Muscle layer of duodenum (tissue), 2 donors: Measurements from ENCODE around the gene NFIA.
A peak's percentile ranks its signal among the peaks of the same experiment; 100 is the strongest.

Source experiments
- H3K27ac ChIP-seq: one replicate; pipeline ENCODE4 v1.7.0; 2013; ENCODE audit warnings: mild to moderate bottlenecking, low read length
- H3K27me3 ChIP-seq: one replicate; pipeline ENCODE4 v1.7.0; 2013; ENCODE audit warnings: low read depth, mild to moderate bottlenecking, control low read depth, low read length
- H3K36me3 ChIP-seq, 2 donors: one replicate each; pipeline ENCODE4 v1.7.0; 2013; ENCODE audit warnings: low read length in 2 of 2, control low read depth in 1 of 2, mild to moderate bottlenecking in 1 of 2; ENCODE audit not compliant: insufficient read depth in 2 of 2, control insufficient read depth in 1 of 2
- H3K4me1 ChIP-seq, 2 donors: one replicate each; pipeline ENCODE4 v1.7.0; 2013; ENCODE audit warnings: low read length in 2 of 2, mild to moderate bottlenecking in 2 of 2, control low read depth in 1 of 2, moderate library complexity in 1 of 2; ENCODE audit not compliant: insufficient read depth in 2 of 2, control insufficient read depth in 1 of 2
- H3K4me3 ChIP-seq, 2 donors: one replicate each; pipeline ENCODE4 v1.7.0; 2013; ENCODE audit warnings: low read length in 2 of 2, low read depth in 1 of 2, mild to moderate bottlenecking in 1 of 2
- H3K9me3 ChIP-seq, 2 donors: one replicate each; pipeline ENCODE4 v1.7.0; 2013; ENCODE audit warnings: low read length in 2 of 2, control low read depth in 1 of 2, mild to moderate bottlenecking in 1 of 2; ENCODE audit not compliant: control insufficient read depth in 1 of 2
- donor health status: healthy.

NFIA gene

GRCh38 chr1:61135291-61135690 is 52.9 kb downstream of the NFIA start:
- Histone ChIP-seq H3K27me3 (no peaks in the 10 kb centered on the region), H3K4me1 (peaks cover 7 to 22% of the 10 kb centered on the region in 2 donors), H3K4me3 (no peak overlapping the region), H3K27ac (no peak overlapping the region), H3K9me3 (no peaks in the 10 kb centered on the region), H3K36me3 (no peaks in the 10 kb centered on the region)

DNA sequence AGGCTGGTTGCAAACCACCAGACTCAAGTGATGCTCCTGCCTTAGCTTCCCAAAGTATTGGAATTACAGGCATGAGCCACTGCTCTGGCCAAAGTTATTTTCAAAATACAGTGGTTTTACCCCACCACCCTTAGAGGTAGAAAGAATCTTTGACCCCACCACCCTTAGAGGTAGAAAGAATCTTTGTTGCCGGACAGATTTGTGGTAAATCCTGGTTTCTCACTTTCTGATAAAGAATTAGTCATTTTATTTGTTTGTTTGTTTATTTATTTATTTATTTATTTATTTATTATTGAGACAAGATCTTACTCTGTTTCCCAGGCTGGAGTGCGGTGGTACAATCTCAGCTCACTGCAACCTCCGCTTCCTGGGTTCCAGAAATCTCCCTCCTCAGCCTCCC is 55.9 kb downstream of the NFIA start:
- peaks cover 19 to 25% of the 10 kb centered on the region in 2 donors for H3K4me1 ChIP-seq
- no peaks in the 10 kb centered on the region for H3K36me3 ChIP-seq
- H3K9me3 ChIP-seq = no peaks in the 10 kb centered on the region
- no peak overlapping the region for H3K4me3 ChIP-seq
- H3K27me3 ChIP-seq = no peaks in the 10 kb centered on the region
- H3K27ac ChIP-seq = no peak overlapping the region

GRCh38 chr1:61138921-61139774 is 56.8 kb downstream of the NFIA start:
- H3K4me1 ChIP-seq = peaks cover 19 to 25% of the 10 kb centered on the region in 2 donors

GRCh38 chr1:61139775-61140549 is 57.6 kb downstream of the NFIA start:
- Histone ChIP-seq H3K27ac (no peak overlapping the region), H3K4me3 (no peak overlapping the region), H3K4me1 (peaks cover 19 to 25% of the 10 kb centered on the region in 2 donors), H3K27me3 (no peaks in the 10 kb centered on the region), H3K9me3 (no peaks in the 10 kb centered on the region), H3K36me3 (no peaks in the 10 kb centered on the region)

More at GRCh38 chr1:61138921-61139774, 56.8 kb downstream of the NFIA start:
- Histone ChIP-seq H3K27ac (no peak overlapping the region), H3K9me3 (no peaks in the 10 kb centered on the region), H3K36me3 (no peaks in the 10 kb centered on the region), H3K27me3 (no peaks in the 10 kb centered on the region), H3K4me3 (no peak overlapping the region)

DNA sequence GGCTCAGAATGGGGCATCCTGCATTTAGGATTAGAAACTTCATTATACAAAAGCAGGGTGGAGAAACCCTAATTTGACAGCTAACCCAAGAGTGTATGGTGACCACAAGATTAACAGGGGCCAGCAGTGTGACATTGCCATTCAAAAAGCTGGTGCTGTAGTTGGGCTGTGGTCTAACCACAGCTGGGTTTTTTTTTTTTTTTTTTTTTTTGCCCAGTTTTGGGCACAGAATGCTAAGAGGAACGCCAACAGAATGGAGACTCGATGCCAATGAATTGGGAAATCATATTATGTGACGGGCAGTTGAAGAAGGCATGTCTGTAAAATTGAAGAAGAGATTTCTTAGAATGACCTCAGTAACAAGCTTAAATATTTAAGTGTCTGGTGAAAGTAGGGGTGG is 58.4 kb downstream of the NFIA start:
- Histone ChIP-seq H3K27me3 (no peaks in the 10 kb centered on the region), H3K27ac (peak overlapping the region; percentile 14)

GRCh38 chr1:61141288-61142042 is 59.1 kb downstream of the NFIA start:
- H3K27me3 ChIP-seq = no peaks in the 10 kb centered on the region
- peaks cover 19 to 25% of the 10 kb centered on the region in 2 donors for H3K4me1 ChIP-seq
- H3K36me3 ChIP-seq = no peaks in the 10 kb centered on the region
- H3K27ac ChIP-seq = peak overlapping the region; percentile 14
- no peaks in the 10 kb centered on the region for H3K9me3 ChIP-seq
- no peak overlapping the region for H3K4me3 ChIP-seq

More for the DNA sequence above, 58.4 kb downstream of the NFIA start:
- H3K36me3 ChIP-seq = no peaks in the 10 kb centered on the region
- H3K4me1 ChIP-seq = peaks cover 19 to 25% of the 10 kb centered on the region in 2 donors
- no peak overlapping the region for H3K4me3 ChIP-seq
- H3K9me3 ChIP-seq = no peaks in the 10 kb centered on the region

- no peak overlapping the region for H3K4me3 ChIP-seq
- H3K27ac ChIP-seq = no peak overlapping the region
- H3K9me3 ChIP-seq = no peaks in the 10 kb centered on the region
- peaks cover 19 to 25% of the 10 kb centered on the region in 2 donors for H3K4me1 ChIP-seq
- H3K27me3 ChIP-seq = no peaks in the 10 kb centered on the region
- no peaks in the 10 kb centered on the region for H3K36me3 ChIP-seq
Measured at GRCh38 chr1:61142043-61142440, 59.7 kb downstream of the NFIA start.

DNA sequence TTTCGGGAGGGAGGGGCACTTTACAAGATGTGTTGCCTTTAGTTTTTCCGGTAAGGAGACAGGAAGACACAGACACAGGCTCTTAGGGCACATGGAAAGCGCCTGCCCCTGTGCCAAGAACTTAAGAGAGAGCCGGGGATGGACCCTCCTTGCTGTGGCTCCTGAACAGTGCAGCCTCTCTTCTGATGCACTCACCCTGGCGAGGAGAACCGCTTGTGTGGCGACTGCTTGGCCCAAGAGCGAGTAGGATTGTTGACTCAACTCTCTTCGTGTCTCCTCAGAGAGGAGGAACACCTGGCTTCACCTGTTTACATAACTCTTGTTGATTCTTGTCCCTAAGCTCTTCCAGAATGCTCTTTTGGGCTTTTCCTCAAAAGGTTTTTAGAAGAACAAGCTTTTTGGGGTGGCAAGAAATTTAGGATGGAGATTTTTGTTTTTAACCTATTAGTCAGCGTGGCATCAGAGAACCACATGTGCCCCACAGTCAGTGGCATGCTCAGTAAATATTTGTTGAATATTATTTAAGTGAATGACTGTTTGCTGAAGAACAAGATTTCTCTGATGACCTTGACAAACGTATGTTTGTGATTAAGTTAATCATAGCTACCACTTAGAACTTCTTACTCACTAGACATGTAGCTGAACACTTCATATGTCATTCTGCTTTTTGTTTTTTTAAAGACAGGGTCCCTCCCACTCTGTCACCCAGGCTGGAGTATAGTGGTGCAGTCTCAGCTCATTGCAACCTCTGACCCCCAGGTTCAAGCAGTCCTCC is 60.6 kb downstream of the NFIA start:
- Histone ChIP-seq H3K27ac (no peak overlapping the region), H3K27me3 (no peaks in the 10 kb centered on the region), H3K4me1 (peaks cover 19 to 25% of the 10 kb centered on the region in 2 donors), H3K9me3 (no peaks in the 10 kb centered on the region), H3K36me3 (no peaks in the 10 kb centered on the region), H3K4me3 (no peak overlapping the region)

GRCh38 chr1:61143821-61144424 is 61.6 kb downstream of the NFIA start:
- H3K9me3 ChIP-seq = no peaks in the 10 kb centered on the region
- H3K27ac ChIP-seq = no peak overlapping the region
- H3K4me1 ChIP-seq = peaks cover 19 to 31% of the 10 kb centered on the region in 2 donors

More at GRCh38 chr1:61143821-61144424, 61.6 kb downstream of the NFIA start:
- no peak overlapping the region for H3K4me3 ChIP-seq
- no peaks in the 10 kb centered on the region for H3K27me3 ChIP-seq
- H3K36me3 ChIP-seq = no peaks in the 10 kb centered on the region
